Calu3 (cell line): ENCODE results near the gene SLC38A9. TPM values are rescaled to one million over a fixed set of nuclear protein-coding genes. Genes with fewer than 3 reads are reported as not detected.

Experiments used
- BruUV-seq: library from RNA; stranded (reverse); fragments of 400-500 nt; replicated peaks from 2 replicates; lab custom pipeline; 2021; lab: Mats Ljungman, UMichigan
- CTCF ChIA-PET: fragments of 300-600 bp; sonication (Branson Sonifier 250); formaldehyde crosslinking; loops from one replicate; lab custom pipeline; 2022; ENCODE audit warnings: antibody characterized with exemption; lab: Charles Lee
- DNase-seq: peaks from one replicate; pipeline ENCODE4 v3.0.0; 2022
- H3K27ac Mint-ChIP-seq: one replicate; pipeline ENCODE4 v1.8.0; 2022; ENCODE audit warnings: mixed read lengths; ENCODE audit not compliant: unreplicated experiment
- H3K27me3 Mint-ChIP-seq: one replicate; pipeline ENCODE4 v1.8.0; 2022; ENCODE audit warnings: mixed read lengths; ENCODE audit not compliant: unreplicated experiment
- H3K36me3 Mint-ChIP-seq: one replicate; pipeline ENCODE4 v1.8.0; 2022; ENCODE audit warnings: mild to moderate bottlenecking, moderate library complexity, mixed read lengths; ENCODE audit not compliant: insufficient read depth, unreplicated experiment
- H3K4me1 Mint-ChIP-seq: one replicate; pipeline ENCODE4 v1.8.0; 2022; ENCODE audit warnings: mild to moderate bottlenecking, low read depth, mixed read lengths; ENCODE audit not compliant: unreplicated experiment
- H3K4me3 Mint-ChIP-seq: one replicate; pipeline ENCODE4 v1.8.0; 2022; ENCODE audit warnings: mild to moderate bottlenecking, low read depth, moderate library complexity, mixed read lengths; ENCODE audit not compliant: unreplicated experiment
- H3K9me3 Mint-ChIP-seq: one replicate; pipeline ENCODE4 v1.8.0; 2022; ENCODE audit warnings: low read depth, mixed read lengths; ENCODE audit not compliant: unreplicated experiment
- intact Hi-C: fragments of 100-400 bp; cut with micrococcal nuclease; formaldehyde crosslinking; loops from one replicate; pipeline ENCODE4 v1.10.0; 2022; ENCODE audit not compliant: unreplicated experiment
- total RNA-seq: library from RNA; stranded (reverse); gene quantifications from 2 replicates; pipeline ENCODE4 v1.2.3, GENCODE V29; 2022
- TF ChIP-seq, protein P1 (sequence below): fragments of 200-600 bp; IDR thresholded peaks from one replicate; pipeline ENCODE4 v1.8.0; 2022; ENCODE audit warnings: antibody characterized with exemption; ENCODE audit not compliant: unreplicated experiment

Gene SLC38A9
- total RNA-seq, 1 experiment from 2014 or later, result 30.5 TPM

DNA sequence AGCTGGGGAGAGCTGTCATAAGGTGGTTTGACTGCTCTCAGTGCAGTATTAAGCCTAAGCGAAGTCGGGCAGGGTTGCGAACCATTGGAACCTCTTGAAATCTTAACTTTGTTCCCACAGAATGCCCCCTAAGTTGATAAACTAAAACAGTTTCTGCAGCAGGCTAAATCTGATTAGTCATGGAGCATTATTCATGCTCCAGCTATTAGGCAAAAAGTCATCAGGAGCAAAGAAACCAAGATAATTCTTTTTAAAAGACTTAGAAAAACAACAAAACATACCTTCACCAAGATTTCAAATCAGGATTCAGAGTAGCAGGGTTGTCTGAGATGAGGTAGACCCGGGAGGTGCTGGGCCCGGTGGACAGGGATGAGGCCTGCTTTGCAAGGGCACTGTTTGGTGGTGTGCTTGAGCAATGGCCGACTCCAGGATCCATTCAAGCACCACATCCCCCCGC is 107.5 kb downstream of the SLC38A9 start:
- Mint-ChIP-seq H3K4me3 (no peak overlapping the region), H3K27ac (no peak overlapping the region), H3K36me3 (no peaks in the 10 kb centered on the region), H3K4me1 (peaks cover 45% of the 10 kb centered on the region), H3K9me3 (no peaks in the 10 kb centered on the region), H3K27me3 (no peaks in the 10 kb centered on the region)
- intact Hi-C loops, result no loop called here
- no TSS peak for BruUV-seq
- TF ChIP-seq, protein P1, sequence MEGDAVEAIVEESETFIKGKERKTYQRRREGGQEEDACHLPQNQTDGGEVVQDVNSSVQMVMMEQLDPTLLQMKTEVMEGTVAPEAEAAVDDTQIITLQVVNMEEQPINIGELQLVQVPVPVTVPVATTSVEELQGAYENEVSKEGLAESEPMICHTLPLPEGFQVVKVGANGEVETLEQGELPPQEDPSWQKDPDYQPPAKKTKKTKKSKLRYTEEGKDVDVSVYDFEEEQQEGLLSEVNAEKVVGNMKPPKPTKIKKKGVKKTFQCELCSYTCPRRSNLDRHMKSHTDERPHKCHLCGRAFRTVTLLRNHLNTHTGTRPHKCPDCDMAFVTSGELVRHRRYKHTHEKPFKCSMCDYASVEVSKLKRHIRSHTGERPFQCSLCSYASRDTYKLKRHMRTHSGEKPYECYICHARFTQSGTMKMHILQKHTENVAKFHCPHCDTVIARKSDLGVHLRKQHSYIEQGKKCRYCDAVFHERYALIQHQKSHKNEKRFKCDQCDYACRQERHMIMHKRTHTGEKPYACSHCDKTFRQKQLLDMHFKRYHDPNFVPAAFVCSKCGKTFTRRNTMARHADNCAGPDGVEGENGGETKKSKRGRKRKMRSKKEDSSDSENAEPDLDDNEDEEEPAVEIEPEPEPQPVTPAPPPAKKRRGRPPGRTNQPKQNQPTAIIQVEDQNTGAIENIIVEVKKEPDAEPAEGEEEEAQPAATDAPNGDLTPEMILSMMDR, result no peak
- DNase-seq, result no peak
- CTCF ChIA-PET, result interaction anchor here (0.5 kb wide), 1 partner anchor 20 kb away, joined by 3 read pairs; no protein-coding TSS in a partner anchor

DNA sequence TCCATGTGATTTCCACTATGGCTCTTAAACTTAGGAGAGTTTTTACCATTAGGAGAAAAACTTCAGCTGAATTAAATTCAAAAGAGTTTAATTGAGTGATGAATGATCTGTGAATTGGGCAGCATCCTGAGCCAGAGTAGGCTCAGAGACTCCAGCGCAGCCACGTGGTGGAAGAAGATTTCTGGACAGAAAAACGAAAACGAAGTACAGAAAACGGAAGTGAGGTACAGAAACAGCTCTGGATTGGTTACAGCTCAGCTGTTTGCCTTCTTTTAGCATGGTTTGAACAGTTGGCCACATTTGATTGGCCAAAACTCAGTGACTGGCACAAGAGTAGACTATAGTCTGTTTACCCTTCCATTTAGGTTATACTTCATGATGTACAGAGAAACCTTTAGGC is 108.2 kb downstream of the SLC38A9 start:
- Mint-ChIP-seq H3K27ac (no peak overlapping the region), H3K9me3 (no peaks in the 10 kb centered on the region), H3K4me1 (peaks cover 47% of the 10 kb centered on the region), H3K27me3 (no peaks in the 10 kb centered on the region), H3K4me3 (no peak overlapping the region), H3K36me3 (no peaks in the 10 kb centered on the region)
- intact Hi-C loops, result no loop called here
- DNase-seq, result no peak
- TF ChIP-seq, protein P1, result no peak
- CTCF ChIA-PET, result interaction anchor here (0.5 kb wide), 1 partner anchor 21 kb away, joined by 3 read pairs; no protein-coding TSS in a partner anchor
- no TSS peak for BruUV-seq

DNA sequence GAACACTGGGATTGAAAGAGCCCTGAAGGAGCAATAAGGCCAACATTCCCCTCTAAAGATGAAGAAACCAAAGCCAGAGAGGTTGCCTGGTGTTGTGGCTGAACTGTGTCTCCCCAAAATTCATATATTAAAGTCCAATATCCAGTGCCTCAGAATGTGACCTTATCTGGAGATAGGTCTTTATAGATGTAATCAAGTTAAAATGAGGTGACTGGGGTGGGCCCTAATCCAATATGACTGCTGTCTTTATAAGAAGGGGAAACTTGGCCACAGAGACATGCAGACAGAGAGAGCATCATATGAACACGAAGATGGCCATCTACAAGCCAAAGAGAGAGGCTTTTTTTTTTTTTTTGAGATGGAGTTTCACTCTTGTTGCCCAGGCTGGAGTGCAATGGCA is 110.5 kb downstream of the SLC38A9 start:
- TF ChIP-seq, protein P1, result no peak
- no peaks in the 10 kb centered on the region for H3K36me3 Mint-ChIP-seq
- CTCF ChIA-PET, result interaction anchor here (0.6 to 1.0 kb wide), 3 partner anchors 11 to 245 kb away, joined by 3 to 4 read pairs (median 4); no protein-coding TSS in a partner anchor
- no peak for DNase-seq
- no TSS peak for BruUV-seq
- no peaks in the 10 kb centered on the region for H3K9me3 Mint-ChIP-seq
- peaks cover 63% of the 10 kb centered on the region for H3K4me1 Mint-ChIP-seq
- intact Hi-C loops, result no loop called here
- no peaks in the 10 kb centered on the region for H3K27me3 Mint-ChIP-seq
- H3K27ac Mint-ChIP-seq, result peak overlapping the region; percentile 78
- H3K4me3 Mint-ChIP-seq, result peak overlapping the region; percentile 58

DNA sequence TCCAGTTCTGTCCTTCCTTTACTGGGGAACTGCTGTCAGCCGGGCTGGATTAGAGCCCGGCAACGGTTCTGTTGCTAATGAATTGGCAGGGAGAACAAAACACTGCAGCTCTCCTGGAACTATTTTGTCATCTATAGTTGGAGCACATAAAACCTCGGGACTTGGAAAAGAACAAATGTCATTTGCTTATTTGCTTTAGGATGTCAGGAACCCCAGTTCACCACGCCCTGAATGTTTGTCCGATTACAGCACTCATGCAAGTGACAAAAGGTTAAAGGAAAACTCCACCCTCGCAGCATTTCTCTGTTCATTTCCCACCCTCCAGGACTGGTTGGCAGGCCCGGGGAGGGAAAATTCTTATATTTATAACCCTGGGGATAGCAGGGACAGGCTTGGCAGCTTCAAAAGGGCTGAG is 110.9 kb downstream of the SLC38A9 start:
- H3K27ac Mint-ChIP-seq, result peak overlapping the region; percentile 78
- TF ChIP-seq, protein P1, result no peak
- peaks cover 63% of the 10 kb centered on the region for H3K4me1 Mint-ChIP-seq
- peak overlapping the region; percentile 58 for H3K4me3 Mint-ChIP-seq
- H3K36me3 Mint-ChIP-seq, result no peaks in the 10 kb centered on the region
- BruUV-seq, result no TSS peak
- H3K9me3 Mint-ChIP-seq, result no peaks in the 10 kb centered on the region
- CTCF ChIA-PET, result interaction anchor here (0.6 kb wide), 1 partner anchor 244 kb away, joined by 3 read pairs; no protein-coding TSS in a partner anchor
- DNase-seq, result peak; percentile 47
- H3K27me3 Mint-ChIP-seq, result no peaks in the 10 kb centered on the region
- intact Hi-C loops, result no loop called here
